Stimulated activated CD8-positive, alpha-beta memory T cell treated with anti-CD3 and anti-CD28 coated beads, Interleukin-12 subunit alpha, Interleukin-12 subunit beta, amount 100 ng/mL, for 24 hours (primary cell): ENCODE data around the gene MAP1S.
A peak's percentile ranks its signal among the peaks of the same experiment; 100 is the strongest.

Experiments
- DNase-seq: peaks from one replicate; pipeline ENCODE4 v3.0.0-alpha.2; 2020; ENCODE audit errors: extremely low read depth

Gene MAP1S

DNA sequence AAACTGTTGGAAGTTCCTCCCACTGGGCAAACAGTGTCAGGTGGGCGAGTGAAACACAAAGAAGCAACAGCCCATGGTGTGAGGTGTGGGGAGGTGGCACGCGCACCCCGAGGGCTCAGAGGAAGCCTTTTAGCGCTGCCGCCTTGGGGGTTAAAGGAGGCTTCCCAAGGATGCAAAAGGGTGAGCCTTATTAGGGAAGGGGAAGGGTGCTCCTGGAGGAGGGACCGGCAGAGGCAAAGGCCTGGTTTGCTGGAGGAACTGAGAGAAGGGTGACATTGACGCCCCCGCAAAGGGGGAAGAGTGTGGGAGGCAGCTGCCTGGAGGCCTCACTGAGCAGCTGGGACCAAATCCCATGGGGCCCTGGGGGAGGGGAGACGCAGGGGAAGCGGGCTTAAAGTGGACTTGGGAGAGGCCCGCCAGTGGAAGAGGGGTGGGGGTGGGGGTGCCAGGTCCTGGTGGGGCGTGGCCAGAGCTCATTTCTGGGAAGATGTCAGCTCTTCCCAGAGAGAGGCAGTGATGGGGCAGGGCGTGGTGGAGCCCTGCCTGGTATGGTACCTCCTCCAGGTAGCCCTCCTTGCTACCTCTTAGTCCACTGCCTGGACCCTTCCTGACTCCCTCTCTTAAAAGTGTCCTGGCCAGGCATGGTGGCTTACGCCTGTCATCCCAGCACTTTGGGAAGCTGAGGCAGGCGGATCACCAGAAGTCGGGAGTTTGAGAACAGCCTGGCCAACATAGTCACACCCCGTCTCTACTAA lies 20.0 kb downstream of the MAP1S start:
- no peak for DNase-seq

DNA sequence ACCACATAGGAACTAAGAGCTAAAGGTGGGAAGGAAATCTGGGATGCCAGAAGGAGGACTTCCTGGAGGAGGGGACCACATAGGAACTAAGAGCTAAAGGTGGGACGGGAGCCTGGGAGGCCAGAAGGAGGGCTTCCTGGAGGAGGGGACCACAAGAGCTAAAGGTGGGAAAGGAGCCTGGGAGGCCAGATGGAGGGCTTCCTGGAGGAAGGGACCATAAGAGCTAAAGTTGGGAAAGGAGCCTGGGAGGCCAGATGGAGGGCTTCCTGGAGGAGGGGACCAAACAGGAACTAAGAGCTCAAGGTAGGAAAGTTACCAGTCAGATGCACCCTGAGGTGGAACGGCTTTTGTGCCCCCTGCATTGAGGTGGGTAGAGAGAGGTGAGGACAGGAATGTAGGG lies 22.2 kb downstream of the MAP1S start:
- no peak for DNase-seq

DNA sequence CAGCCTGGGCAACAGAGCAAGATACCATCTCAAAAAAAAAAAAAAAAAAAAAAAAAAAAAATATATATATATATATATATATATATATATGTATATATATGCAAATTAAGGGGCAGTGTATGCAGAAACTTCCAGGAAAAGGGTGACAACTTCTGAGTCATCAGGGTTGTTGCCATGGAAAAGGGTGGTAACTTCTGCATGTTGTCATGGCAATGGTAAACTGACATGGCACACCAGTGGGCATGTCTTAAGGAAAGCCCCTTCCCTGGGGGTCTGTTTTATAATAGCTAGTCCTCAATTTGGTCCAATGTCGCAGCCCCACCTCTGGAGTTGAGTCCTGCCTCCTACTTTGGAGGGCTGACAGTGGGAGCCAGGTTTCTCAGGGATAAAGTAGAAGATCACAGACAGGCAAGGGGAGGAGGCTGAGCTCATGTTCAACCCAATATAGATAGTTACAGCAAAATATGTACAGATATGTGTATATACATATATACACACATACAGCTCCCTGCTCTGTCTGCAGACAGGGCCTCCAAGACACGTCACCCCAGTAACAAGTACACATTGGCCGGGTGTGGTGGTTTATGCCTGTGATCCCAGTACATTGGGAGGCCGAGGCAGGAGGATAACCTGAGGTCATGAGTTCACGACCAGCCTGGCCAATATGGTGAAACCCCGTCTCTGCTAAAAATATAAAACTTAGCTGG lies 24.7 kb downstream of the MAP1S start:
- DNase-seq, result no peak

DNA sequence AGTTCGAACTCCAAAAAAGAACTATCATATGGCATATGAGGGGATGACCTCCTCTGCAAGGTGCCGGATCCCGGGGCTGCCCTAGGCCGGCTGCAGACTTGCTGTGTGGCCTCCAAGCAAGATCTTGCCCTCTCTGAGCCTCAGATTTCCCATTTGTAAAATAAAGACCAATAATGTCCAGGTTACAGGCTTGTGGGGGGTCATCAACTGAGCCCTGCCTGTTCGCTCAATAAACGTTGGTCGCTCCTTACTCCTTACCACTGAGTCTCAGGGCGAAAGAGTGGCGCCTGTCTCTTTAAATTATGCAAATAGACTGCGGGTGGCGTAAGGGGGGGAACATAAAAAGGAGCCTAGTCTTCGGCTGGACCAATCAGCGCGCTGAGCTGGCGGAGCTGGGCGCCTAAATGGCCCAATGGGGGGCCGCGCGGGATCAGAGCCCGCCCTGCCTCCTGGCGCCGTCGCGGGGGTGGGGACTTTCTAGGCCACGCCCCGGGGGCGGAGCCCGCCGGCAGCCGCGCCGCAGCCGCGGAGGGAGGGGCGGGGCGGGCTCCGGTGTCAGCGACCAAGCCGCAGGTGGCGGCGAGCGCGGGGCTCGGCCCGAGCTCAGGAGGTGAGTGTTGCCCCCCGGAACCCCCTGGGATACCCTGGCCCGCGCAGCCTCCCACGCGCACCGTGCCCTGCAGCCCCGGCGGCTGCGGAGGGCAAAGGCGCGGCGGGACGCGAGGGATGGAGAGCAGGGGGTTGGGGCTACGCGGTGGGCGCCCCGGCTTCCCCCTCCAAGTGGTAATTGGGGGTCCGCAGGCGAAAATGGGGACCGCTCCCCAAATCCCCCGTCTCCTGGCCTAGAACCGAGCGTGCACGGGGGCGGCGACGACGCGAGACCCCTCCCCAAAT lies 28.2 kb downstream of the MAP1S start:
- DNase-seq, result peak; percentile 82

DNA sequence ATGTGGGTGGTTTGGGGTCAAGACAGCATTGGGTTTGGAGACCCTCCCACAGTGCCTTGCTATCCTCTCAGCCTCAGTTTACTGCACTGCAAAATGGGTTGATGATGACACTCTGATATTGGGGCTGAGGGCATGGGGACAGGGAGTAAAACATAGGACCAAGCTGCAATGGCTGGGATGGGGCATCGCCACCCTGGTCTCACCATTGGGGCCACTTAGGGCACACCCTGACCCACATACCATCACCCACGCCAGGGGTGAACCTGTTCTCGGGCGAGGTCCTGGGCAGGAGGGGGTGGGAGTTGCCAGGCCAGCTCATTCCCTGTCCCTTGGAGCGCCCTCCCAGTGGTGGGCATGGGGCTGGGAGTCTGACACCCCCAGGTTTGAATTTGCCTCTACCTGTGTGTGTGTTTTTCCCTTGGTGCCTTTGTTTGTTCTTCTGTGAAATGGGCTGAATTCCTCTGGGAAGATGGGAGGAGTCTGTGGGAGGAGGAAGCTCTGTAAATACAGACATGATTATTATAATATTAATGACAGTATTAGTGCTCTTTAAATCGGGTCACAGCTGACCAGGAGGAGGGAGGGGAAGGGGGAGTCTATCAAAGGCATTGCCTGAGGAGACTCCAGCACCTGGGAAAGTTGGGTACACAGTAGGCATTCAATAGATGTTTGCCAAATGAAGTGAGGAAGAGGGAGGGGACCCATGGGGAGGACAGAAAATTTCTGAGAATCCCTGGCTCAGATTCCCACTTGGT lies 29.8 kb downstream of the MAP1S start:
- DNase-seq, result no peak

DNA sequence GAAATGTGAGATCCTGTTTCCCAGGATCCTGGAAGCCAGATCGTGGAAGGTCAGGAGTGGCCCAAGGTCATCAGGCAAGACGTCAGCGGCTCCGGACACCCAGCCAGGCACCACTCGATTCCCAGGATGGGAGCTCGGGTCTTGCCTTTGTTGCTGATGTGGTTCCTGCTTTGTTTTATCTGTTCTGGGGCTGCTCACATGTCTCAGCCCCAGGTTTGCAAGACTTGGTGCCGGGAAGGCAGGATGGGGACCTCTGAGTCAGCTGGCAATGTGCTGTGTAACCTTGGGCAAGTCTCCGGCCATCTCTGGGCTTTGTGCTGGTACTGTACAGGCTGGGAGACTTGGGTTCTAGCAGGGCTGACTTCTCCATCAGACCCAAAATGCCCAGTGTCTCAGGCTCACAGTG lies 30.6 kb downstream of the MAP1S start:
- DNase-seq, result no peak

DNA sequence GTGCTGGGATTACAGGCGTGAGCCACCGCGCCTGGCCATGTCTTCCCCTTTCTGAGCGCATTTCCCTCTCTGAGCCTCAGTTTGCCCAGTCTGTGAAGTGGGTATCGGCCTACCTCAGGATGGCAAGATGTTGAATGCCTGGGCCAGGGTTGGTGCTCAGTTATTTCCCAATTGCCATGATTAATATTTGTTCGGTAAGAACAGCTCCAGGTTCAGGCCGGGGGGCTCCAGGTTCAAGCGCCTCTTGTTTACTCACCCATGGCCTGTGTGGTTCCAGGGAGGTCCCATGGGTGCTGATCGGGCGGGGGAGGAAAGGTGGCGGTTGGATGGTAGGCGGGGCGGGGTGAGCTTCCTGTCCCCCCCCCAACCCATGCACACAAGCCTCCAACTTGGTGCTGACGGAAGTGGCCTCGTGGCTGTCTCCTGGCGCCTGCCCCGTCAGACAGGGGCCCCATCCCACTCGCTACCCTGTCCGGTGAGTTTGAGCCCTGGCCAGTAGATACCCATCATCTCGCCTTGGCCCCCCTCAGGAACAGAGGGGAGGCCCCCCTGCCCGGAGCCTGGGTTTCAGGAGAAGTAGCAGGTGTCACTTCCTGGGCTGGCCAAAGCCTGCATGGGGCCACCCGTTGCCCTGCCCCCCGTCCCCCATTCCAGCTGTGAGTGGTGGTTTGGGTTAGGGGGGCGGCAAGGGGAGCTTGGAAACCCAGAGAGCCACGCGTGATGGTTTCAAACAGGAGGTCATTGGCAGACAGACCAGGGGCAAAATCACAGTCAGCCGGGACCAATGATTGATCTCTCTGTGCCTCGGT lies 32.0 kb downstream of the MAP1S start, which contains the start of gene FCHO1:
TSS of gene FCHO1 (plus strand) at position 375 of the 809 bp plus-strand sequence. CDS start 3,688 bp downstream, outside the sequence.
- DNase-seq, result peak; percentile 72

DNA sequence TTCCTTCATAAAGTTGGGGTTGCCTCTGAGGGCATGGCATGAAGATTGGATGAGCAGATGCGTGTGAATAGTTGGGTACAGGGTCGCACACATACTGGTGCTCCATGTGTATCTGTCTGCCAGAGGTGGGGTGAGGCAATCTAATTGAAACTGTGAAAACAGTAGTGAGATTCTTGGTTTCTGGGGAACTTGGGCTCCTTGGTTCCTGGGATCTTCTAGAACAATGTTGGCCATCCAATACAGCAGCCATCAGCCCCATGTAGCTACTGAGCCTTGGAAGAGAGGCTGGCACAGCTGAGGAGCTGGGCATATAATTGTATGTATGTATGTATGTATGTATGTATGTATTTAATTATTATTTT lies 32.6 kb downstream of the MAP1S start:
- no peak for DNase-seq

DNA sequence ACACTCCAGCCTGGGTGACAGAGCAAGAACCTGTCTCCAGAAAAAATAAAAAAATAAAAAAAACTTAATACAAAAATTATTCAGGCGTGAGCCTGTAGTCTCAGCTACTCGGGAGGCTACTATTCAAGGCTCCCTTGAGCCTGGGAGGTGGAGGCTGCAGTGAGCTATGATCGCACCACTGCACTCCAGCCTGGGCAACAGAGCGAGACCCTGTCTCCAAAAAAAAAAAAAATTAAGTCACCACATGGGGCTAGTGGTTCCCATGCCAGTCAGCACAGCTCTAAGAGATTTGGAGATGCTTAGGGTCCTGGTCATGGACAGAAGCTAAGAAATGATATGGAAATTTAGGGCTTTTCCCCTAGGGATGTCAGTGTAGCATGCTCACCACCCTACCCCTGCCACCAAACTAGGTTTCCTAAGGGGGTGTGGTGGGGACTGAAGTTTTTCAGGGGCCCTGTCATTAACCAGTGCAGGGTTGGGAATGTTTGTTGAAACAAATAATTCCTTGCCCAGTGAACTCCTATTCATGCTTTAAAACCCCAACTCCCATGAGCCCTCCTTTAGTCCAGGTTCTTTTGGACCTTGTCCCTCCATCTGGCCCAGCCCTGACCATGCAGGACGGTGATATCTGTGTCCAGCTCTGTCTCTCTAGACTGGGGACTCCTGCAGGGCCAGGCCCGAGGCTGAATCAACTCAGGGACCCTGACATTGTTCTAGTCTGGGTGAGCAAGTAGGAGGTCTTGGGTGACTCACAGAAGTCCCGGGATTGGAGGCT lies 33.8 kb downstream of the MAP1S start:
- no peak for DNase-seq

DNA sequence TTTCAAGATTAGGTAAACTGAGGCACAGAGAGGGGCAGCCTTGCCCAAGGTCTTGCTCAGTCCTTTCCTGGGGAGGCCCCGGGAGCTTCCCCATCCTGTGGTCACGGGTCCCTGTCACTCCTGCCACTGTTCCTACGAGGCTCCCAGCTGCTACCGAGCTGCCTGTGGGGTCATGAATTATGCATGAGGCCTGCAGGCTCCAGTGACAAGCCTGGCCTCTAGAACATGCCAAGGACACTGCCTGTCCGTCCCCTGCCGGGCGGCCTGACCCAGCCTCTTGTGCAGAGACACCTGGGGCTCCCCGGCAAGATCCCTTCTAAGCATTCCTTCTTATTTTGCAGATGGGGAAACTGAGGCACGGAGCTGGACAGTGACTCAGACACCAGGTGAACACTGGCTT lies 34.7 kb downstream of the MAP1S start:
- no peak for DNase-seq

DNA sequence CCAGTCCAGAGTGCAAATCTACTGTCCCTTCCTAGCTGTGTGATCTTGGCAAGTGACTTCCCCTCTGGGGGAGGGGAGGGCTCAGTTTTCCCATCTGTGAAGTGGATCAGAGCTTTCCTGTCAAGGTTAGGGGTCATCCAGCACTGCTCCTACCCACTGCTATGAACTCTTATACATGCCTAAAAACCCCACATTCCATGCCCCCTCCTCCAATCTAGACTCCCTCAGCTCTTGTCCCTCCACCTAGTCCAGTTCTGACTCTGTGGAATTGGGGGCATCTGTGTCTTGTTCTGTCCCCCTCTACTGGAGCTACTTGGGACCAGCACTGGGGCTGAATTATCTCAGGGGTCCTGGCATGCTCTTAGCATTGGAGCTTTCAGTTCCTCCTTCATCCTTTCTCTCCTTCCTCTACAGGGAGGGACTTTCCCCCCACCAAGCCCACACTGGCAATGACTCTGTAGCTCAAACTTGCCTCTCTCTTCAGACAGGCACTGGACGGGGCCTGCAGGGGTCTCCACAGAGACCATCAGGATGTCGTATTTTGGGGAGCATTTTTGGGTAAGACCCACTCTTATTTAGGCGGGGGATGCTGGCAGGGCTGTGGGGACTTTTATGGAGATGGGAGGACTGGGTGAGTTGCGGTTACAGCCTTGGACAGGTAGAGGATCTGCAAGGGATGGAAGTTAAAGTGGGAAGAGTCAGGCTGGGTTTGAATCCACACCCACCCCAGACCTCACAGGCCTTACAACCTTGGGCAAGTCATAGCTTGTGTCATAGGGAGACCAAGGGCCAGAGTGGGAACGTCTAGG lies 35.6 kb downstream of the MAP1S start:
- no peak for DNase-seq

DNA sequence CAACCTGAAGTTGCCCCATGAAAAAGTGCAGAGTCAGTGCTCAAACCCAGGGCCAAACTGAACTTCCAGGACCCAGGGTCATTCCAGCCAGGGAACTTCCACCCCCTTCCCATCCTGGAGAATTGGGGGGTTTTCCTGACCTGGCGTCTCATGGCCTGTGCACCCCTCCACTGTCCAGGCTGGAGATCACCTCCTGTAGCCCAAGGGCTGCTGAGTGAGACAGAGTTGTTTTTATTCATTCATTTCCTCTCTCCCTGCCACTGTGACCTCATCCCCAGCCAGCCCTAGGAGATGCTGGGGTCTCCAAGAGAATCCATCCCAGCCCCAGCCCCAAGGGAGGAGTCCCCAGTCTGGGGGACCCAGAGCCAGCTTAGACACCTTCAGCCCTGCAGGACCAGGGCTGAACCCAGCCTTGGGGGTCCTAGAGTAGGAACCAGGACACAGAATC lies 36.2 kb downstream of the MAP1S start:
- DNase-seq, result no peak

DNA sequence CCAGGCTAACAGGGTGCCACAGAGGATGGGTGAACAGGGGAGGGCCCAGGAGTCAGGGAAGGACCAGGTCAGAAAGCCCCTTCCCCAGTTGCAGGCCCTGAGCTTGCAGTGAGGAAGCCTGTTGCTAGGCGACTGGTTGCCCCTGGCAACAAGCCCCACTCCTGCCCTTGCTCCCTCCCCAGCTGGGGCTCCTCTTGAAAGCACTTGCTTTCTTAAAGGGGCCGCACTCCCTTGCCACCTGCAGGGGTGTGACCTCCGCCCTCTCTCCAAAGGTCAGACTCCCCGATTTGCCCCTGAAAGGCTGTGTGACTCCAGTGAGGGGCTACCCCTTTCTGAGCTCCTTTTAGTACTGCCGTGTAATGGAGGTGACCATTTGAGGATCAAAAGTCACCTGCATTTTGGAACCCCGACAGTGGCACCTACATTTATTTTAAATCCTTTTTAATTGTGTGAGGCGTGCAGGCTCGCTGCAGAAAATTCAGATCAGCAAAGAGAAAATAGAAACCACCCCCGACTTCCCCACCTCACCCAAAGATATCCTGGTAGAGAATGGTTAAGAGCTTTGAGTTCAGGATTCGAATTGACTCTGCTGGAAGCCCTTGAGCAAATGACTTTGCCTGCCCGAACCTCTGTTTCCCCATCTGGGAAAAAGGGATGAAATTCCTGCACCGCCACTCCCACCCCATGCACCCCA lies 36.8 kb downstream of the MAP1S start:
- no peak for DNase-seq

DNA sequence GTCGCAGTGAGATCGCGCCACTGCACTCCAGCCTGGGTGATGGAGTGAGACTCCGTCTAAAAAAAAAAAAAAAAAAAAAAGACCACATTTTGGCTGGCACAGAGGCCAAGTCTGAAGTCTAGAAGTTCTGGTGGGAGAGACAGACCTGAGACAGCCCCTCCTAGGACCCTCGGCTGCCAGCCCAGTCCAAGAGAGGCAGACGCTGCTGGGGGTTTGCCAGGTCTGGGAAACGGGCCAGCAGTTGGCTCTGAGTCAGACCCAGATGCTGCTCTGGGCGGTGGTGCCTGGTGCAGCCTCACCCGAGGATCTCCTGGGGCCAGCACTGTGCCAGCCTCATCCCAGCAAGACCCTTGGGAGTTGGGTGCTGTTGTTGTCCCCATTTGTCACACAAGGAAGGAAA lies 37.8 kb downstream of the MAP1S start:
- DNase-seq, result no peak

DNA sequence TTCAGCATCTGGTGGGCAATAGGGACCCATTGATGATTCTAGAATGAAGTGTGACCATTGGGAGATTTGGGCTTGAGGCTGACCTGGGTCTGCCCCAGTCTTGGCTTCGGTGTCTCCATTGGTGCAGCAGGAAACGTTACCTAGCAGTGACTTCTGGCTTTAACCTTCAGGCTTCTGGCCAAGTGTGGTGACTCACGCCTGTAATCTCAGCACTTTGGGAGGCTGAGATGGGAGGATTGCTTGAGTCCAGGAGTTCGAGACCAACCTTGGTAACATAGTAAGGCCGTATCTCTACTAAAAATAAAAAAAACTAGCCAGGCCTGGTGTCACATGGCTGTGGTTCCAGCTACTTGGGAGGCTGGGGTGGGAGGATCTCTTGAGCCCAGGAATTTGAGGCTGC lies 39.2 kb downstream of the MAP1S start:
- no peak for DNase-seq

DNA sequence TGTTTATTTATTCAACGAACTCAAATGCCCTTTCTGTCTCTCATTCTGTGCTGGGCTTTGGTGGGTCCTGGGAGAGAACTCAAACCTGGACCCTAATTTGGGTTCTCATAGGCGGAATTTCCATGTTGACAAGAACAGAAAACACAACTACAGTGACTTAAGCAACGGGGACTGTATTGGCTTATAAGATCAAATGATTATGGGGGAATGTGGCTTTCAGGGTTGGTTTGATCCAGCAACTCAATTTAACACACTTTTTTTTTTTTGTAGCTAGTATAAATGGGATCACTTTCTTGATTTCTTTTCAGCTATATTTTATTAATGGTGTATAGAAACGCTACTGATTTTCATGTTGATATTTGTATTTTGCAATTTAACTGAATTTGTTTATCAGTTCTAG lies 41.9 kb downstream of the MAP1S start:
- no peak for DNase-seq

DNA sequence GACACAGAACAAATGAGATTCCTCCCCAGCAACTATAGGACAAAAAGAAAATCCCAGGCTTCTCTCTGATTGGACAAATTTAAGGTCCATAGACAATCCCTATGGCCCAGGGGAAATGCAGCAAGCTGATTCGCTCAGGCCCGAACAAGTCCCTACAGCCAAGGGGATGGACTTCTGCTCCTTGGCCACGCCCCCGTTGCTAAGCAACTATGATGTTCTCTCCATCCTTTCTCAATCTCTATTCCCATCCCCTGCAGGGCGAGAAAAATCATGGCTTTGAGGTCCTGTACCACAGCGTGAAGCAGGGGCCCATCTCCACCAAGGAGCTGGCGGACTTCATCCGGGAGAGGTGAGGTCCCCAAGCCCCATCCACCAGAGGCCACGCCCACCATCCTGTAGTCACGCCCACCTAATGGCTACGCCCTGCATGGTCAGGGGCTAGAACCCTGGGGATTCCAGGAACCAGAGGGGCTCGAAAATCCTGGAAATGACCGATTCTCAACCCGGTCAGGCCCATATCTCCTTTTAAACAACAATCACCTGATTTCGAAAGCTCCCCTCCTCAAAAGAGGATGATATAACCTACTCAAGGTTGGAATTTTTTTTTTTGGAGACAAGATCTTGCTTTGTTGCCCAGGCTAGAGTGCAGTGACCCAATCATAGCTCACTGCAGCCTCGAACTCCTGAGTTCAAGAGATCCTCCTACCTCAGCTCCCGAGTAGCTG lies 43.4 kb downstream of the MAP1S start:
- DNase-seq, result no peak

DNA sequence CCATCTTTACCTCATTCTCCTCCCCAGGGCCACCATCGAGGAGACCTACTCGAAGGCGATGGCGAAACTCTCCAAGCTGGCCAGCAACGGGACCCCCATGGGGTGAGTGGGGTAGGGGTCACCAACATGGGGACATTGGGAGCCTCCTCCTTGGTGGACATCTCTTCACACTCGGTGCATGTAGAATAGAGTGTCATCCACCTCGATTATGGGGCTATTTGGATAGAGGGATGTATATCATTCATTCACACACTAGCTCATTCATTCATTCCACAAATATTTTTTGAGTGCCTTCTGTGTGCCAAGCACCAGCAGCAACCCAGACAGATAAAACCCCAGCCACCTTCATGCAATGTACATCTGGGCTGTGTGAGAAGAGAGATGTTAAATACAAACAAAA lies 45.1 kb downstream of the MAP1S start:
- no peak for DNase-seq
